Natural killer cell (primary cell): ENCODE data around the gene NKAPD1. TPM values are rescaled to one million over a fixed set of nuclear protein-coding genes. Genes with fewer than 3 reads are reported as not detected.
"Not testable (repeated sequence)": the region's sequence is repeated elsewhere in the genome, so short reads cannot be mapped to it uniquely, and the experiment has no call there.

Experiments
- ATAC-seq, 3 donors: fragments of 150-1000 bp in 2 of 3; fragments of 200-7000 bp in 1 of 3; cut with Tn5 transposase; 1 replicate in 1 of 3; 2 replicates in 2 of 3; pipeline ENCODE4 v1.10.0; 2021; ENCODE audit warnings: mild to moderate bottlenecking in 2 of 3, moderate library complexity in 2 of 3
- DNase-seq, 2 donors: peaks; one replicate each; pipeline versions ENCODE4 v3.0.0 to v3.0.0-alpha.2; 2013 to 2021; ENCODE audit warnings: mixed read lengths in 1 of 2
- H3K27ac ChIP-seq: one replicate; pipeline ENCODE4 v1.5.1; 2013; ENCODE audit warnings: mild to moderate bottlenecking, low read length
- H3K27me3 ChIP-seq: one replicate; pipeline ENCODE4 v1.6.1; 2013; ENCODE audit warnings: low read length; ENCODE audit not compliant: control insufficient read depth, insufficient read depth
- H3K36me3 ChIP-seq: one replicate; pipeline ENCODE4 v1.6.1; 2013; ENCODE audit warnings: low read length; ENCODE audit not compliant: control insufficient read depth, insufficient read depth
- H3K4me1 ChIP-seq: one replicate; pipeline ENCODE4 v1.6.1; 2013; ENCODE audit warnings: low read length; ENCODE audit not compliant: control insufficient read depth, insufficient read depth
- H3K4me3 ChIP-seq: one replicate; pipeline ENCODE4 v1.5.1; 2013; ENCODE audit warnings: low read length
- H3K9me3 ChIP-seq: one replicate; pipeline ENCODE4 v1.6.1; 2013; ENCODE audit warnings: low read length; ENCODE audit not compliant: control insufficient read depth, insufficient read depth
- H3K27ac Mint-ChIP-seq, 2 donors: one replicate each; pipeline ENCODE4 v1.8.0; 2022; ENCODE audit warnings: mild to moderate bottlenecking in 2 of 2, mixed read lengths in 2 of 2, moderate library complexity in 1 of 2
- H3K27me3 Mint-ChIP-seq, 2 donors: one replicate each; pipeline ENCODE4 v1.8.0; 2022; ENCODE audit warnings: low read depth in 2 of 2, mixed read lengths in 2 of 2
- H3K36me3 Mint-ChIP-seq: one replicate; pipeline ENCODE4 v1.8.0; 2022; ENCODE audit warnings: mixed read lengths
- H3K4me1 Mint-ChIP-seq, 2 donors: one replicate each; pipeline ENCODE4 v1.8.0; 2022; ENCODE audit warnings: mixed read lengths in 2 of 2
- H3K4me3 Mint-ChIP-seq: one replicate; pipeline ENCODE4 v1.8.0; 2022; ENCODE audit warnings: mild to moderate bottlenecking, moderate library complexity, mixed read lengths
- H3K9me3 Mint-ChIP-seq, 2 donors: one replicate each; pipeline ENCODE4 v1.8.0; 2022; ENCODE audit warnings: mixed read lengths in 2 of 2
- CTCF ChIP-seq: fragments of 200-600 bp; IDR thresholded peaks from one replicate; pipeline ENCODE4 v1.8.0; 2022; ENCODE audit warnings: antibody characterized with exemption
- WGBS: methylation state at CpG from one replicate; pipeline ENCODE4 v1.1.7; 2013; ENCODE audit warnings: missing lambda C conversion rate; ENCODE audit not compliant: insufficient coverage; 5-methylcytosine and 5-hydroxymethylcytosine counted together
- intact Hi-C: fragments of 100-400 bp; cut with micrococcal nuclease; formaldehyde crosslinking; loops from one replicate; pipeline ENCODE4 v1.14.2; 2022
- total RNA-seq, 4 donors: library from RNA; stranded (reverse); fragments of 120-200 nt in 1 of 4; gene quantifications; one replicate each; pipeline versions ENCODE4 v1.2.3 to v1.2.4, GENCODE V29; 2013 to 2022

Gene NKAPD1
- total RNA-seq, 3 donors from 2014 or later (not counting 1 experiment from before 2014, with no cell fraction given) = 12.6 to 14.9 (median 13.3) TPM

DNA sequence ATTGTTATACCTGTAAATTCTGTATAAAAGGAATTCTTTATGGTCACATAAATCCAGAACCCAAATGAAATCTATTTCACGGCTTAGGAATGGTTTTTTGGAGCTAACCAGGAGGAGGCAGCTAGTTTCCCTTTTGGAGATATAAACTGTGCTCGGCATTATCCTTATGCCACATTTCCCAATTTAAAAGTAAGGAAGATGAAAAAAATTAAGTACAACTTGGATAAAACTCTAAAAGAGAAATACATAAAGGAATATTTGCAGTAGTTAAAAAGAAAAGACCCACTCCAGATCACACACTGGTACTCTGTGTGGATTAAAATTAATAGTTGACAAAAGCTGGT, 31.2 kb upstream of the NKAPD1 start:
- no peak for TF ChIP-seq CTCF
- Mint-ChIP-seq H3K36me3 (peaks cover 13% of the 10 kb centered on the region), H3K4me3 (no peak overlapping the region), H3K27me3 (no peaks in the 10 kb centered on the region), H3K27ac (no peak overlapping the region), H3K9me3 (no peaks in the 10 kb centered on the region), H3K4me1 (peaks cover 8 to 14% of the 10 kb centered on the region in 2 donors)
- intact Hi-C loops = no loop called here
- no peaks in the 10 kb centered on the region for H3K4me1 ChIP-seq
- no peak overlapping the region for H3K4me3 ChIP-seq
- DNase-seq (no peak), ATAC-seq (no peak)
- H3K27me3 ChIP-seq = no peaks in the 10 kb centered on the region
- no peaks in the 10 kb centered on the region for H3K9me3 ChIP-seq
- no peak overlapping the region for H3K27ac ChIP-seq
- no CpG with 5 or more reads among the region's 2 CpGs for WGBS
- peaks cover 57% of the 10 kb centered on the region for H3K36me3 ChIP-seq

- no peak overlapping the region for H3K27ac Mint-ChIP-seq
- H3K4me3 ChIP-seq = no peak overlapping the region
- H3K4me1 Mint-ChIP-seq = peaks cover 8 to 14% of the 10 kb centered on the region in 2 donors
- intact Hi-C loops = no loop called here
- no peak overlapping the region for H3K27ac ChIP-seq
- peaks cover 7% of the 10 kb centered on the region for H3K36me3 Mint-ChIP-seq
- no peaks in the 10 kb centered on the region for H3K4me1 ChIP-seq
- no peaks in the 10 kb centered on the region for H3K27me3 ChIP-seq
- WGBS = 99% methylated on average over 4 of the region's 4 CpGs
- no peaks in the 10 kb centered on the region for H3K9me3 ChIP-seq
- TF ChIP-seq CTCF = no peak
- H3K36me3 ChIP-seq = peaks cover 50% of the 10 kb centered on the region
- H3K27me3 Mint-ChIP-seq = no peaks in the 10 kb centered on the region
- DNase-seq (no peak), ATAC-seq (no peak)
- H3K9me3 Mint-ChIP-seq = no peaks in the 10 kb centered on the region
- no peak overlapping the region for H3K4me3 Mint-ChIP-seq
These were observed 29.1 kb upstream of the NKAPD1 start for GRCh38 chr11:112044961-112045360.

DNA sequence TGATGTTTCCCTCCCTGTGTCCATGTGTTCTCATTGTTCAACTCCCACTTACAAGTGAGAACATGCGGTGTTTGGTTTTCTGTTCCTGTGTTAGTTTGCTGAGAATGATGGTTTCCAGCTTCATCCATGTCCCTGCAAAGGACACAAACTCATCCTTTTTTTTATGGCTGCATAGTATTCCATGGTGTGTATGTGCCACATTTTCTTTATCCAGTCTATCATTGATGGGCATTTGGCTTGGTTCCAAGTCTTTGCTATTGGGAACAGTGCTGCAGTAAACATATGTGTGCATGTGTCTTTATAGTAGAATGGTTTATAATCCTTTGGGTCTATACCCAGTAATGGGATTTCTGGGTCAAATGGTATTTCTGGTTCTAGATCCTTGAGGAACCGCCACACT, 27.5 kb upstream of the NKAPD1 start:
- H3K4me3 ChIP-seq, ATAC-seq, H3K9me3 Mint-ChIP-seq, DNase-seq, H3K9me3 ChIP-seq, H3K27ac Mint-ChIP-seq, H3K27me3 ChIP-seq, H3K36me3 Mint-ChIP-seq, H3K27ac ChIP-seq, H3K4me1 ChIP-seq, intact Hi-C loops, H3K4me3 Mint-ChIP-seq, H3K27me3 Mint-ChIP-seq: not testable (repeated sequence)
- H3K4me1 Mint-ChIP-seq = peaks cover 7 to 13% of the 10 kb centered on the region in 2 donors
- H3K36me3 ChIP-seq = peaks cover 46% of the 10 kb centered on the region
- 100% methylated on average over 1 of the region's 2 CpGs for WGBS

DNA sequence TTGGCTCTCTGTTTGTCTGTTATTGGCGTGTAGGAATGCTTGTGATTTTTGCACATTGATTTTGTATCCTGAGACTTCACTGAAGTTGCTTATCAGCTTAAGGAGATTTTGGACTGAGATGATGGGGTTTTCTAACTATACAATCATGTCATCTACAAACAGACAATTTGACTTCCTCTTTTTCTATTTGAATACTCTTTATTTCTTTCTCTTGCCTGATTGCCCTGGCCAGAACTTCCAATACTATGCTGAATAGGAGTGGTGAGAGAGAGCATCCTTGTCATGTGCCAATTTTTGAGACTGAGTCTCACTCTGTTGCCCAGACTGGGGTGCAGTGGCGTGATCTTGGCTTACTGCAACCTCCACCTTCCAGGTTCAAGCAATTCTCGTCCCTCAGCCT, 25.8 kb upstream of the NKAPD1 start:
- intact Hi-C loops, H3K27me3 Mint-ChIP-seq, ATAC-seq, H3K27me3 ChIP-seq, H3K4me1 Mint-ChIP-seq, DNase-seq, H3K9me3 Mint-ChIP-seq, H3K9me3 ChIP-seq, H3K4me3 ChIP-seq, H3K4me1 ChIP-seq, H3K27ac ChIP-seq, H3K4me3 Mint-ChIP-seq: not testable (repeated sequence)
- peaks cover 49% of the 10 kb centered on the region for H3K36me3 ChIP-seq
- H3K36me3 Mint-ChIP-seq = peaks cover 10% of the 10 kb centered on the region
- peak overlapping the region in 1 of 2 donors; percentile 54 for H3K27ac Mint-ChIP-seq
- 94% methylated on average over 3 of the region's 3 CpGs for WGBS

DNA sequence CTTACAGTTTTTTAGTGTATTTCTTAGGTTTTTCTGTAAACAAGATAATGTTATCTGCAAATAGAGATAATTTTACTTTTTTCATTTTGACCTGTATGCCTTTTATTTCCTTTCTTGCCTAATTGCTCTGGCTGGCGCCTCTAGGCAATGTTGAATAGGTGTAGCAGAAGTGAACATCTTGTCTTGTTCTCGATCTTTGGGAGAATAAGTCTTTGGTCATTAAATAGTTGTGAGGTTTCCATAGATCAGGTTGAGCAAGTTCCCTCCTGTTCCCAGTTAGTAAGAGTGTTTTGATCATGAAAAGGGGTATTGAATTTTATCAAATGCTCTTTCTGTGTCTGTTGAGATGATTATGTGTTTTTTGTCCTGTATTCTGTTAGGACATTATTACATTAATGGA, 24.3 kb upstream of the NKAPD1 start:
- Mint-ChIP-seq H3K27ac (no peak overlapping the region), H3K4me1 (peaks cover 0 to 5% of the 10 kb centered on the region in 2 donors), H3K9me3 (no peaks in the 10 kb centered on the region), H3K36me3 (peaks cover 10% of the 10 kb centered on the region), H3K4me3 (no peak overlapping the region), H3K27me3 (no peaks in the 10 kb centered on the region)
- no peak for ATAC-seq
- peaks cover 49% of the 10 kb centered on the region for H3K36me3 ChIP-seq
- no peak overlapping the region for H3K4me3 ChIP-seq
- intact Hi-C loops = no loop called here
- no peak for TF ChIP-seq CTCF
- no peak for DNase-seq
- H3K27ac ChIP-seq = no peak overlapping the region
- H3K4me1 ChIP-seq = no peaks in the 10 kb centered on the region
- H3K27me3 ChIP-seq = no peaks in the 10 kb centered on the region
- no peaks in the 10 kb centered on the region for H3K9me3 ChIP-seq
- WGBS = 47% methylated on average over 2 of the region's 2 CpGs
